CD14-positive monocyte (primary cell): ENCODE data around the gene PLXNC1. TPM values are rescaled to one million over a fixed set of nuclear protein-coding genes. Genes with fewer than 3 reads are reported as not detected.

Source experiments
- DNase-seq, 3 donors: peaks; one replicate each; pipeline ENCODE4 v3.0.0-alpha.2; 2011 to 2022
- H2AFZ ChIP-seq: 2 replicates; pipeline ENCODE4 v1.6.0; 2012; ENCODE audit warnings: mild to moderate bottlenecking, low read depth, low read length, inconsistent platforms; ENCODE audit not compliant: insufficient read depth, poor library complexity, severe bottlenecking
- H3K27ac ChIP-seq, 2 donors: 1 replicate in 1 of 2; 2 replicates in 1 of 2; pipeline ENCODE4 v1.5.1; 2012 to 2013; ENCODE audit warnings: low read length in 2 of 2, control low read depth in 1 of 2, inconsistent platforms in 1 of 2, low read depth in 1 of 2, mild to moderate bottlenecking in 1 of 2
- H3K27me3 ChIP-seq, 2 donors: one replicate each; pipeline versions ENCODE4 v1.6.0 to v1.6.1; 2011 to 2013; ENCODE audit warnings: low read length in 2 of 2; ENCODE audit not compliant: control insufficient read depth in 2 of 2, insufficient read depth in 2 of 2
- H3K36me3 ChIP-seq, 2 donors: replicated peaks in 1 of 2; 1 replicate in 1 of 2; 2 replicates in 1 of 2; pipeline versions ENCODE4 v1.5.1 to v1.6.1; 2012 to 2013; ENCODE audit warnings: low read length in 2 of 2, control low read depth in 1 of 2, inconsistent platforms in 1 of 2, mild to moderate bottlenecking in 1 of 2; ENCODE audit not compliant: insufficient read depth in 2 of 2, control insufficient read depth in 1 of 2
- H3K4me1 ChIP-seq, 2 donors: 1 replicate in 1 of 2; 2 replicates in 1 of 2; pipeline versions ENCODE4 v1.5.1 to v1.6.1; 2012 to 2013; ENCODE audit warnings: low read length in 2 of 2, control low read depth in 1 of 2, inconsistent platforms in 1 of 2, mild to moderate bottlenecking in 1 of 2, moderate library complexity in 1 of 2; ENCODE audit not compliant: insufficient read depth in 2 of 2, control insufficient read depth in 1 of 2
- H3K4me2 ChIP-seq: replicated peaks from 2 replicates; pipeline ENCODE3; 2012; ENCODE audit warnings: low read length, moderate library complexity, mild to moderate bottlenecking; ENCODE audit not compliant: poor library complexity, severe bottlenecking; ENCODE audit errors: extremely low read depth
- H3K4me3 ChIP-seq, 3 experiments: fragments of 200-600 bp in 1 of 3; sonication (generic) in 1 of 3; replicated peaks in 1 of 3; 1 replicate in 2 of 3; 2 replicates in 1 of 3; pipeline ENCODE4 v1.5.1; 2011 to 2013; ENCODE audit warnings: low read length in 3 of 3, mild to moderate bottlenecking in 3 of 3, control low read depth in 2 of 3, low read depth in 2 of 3, inconsistent platforms in 1 of 3, moderate library complexity in 1 of 3
- H3K79me2 ChIP-seq: 2 replicates; pipeline ENCODE4 v1.6.0; 2012; ENCODE audit warnings: mild to moderate bottlenecking, control low read depth, inconsistent platforms, low read length, moderate library complexity; ENCODE audit not compliant: insufficient read depth
- H3K9ac ChIP-seq: 2 replicates; pipeline ENCODE4 v1.6.0; 2017; ENCODE audit warnings: low read length, mild to moderate bottlenecking; ENCODE audit not compliant: insufficient read depth, poor library complexity, severe bottlenecking
- H3K9me3 ChIP-seq, 2 donors: replicated peaks in 1 of 2; 1 replicate in 1 of 2; 2 replicates in 1 of 2; pipeline versions ENCODE4 v1.5.1 to v1.6.1; 2012 to 2013; ENCODE audit warnings: low read length in 2 of 2, control low read depth in 1 of 2; ENCODE audit not compliant: control insufficient read depth in 1 of 2, insufficient read depth in 1 of 2
- H4K20me1 ChIP-seq: 2 replicates; pipeline ENCODE4 v1.6.0; 2012; ENCODE audit warnings: mild to moderate bottlenecking, low read length, control low read depth, moderate library complexity; ENCODE audit not compliant: insufficient read depth
- H3K27ac Mint-ChIP-seq, 7 donors: one replicate each; pipeline ENCODE4 v1.8.0; 2020; ENCODE audit warnings: mild to moderate bottlenecking in 7 of 7, mixed read lengths in 7 of 7, moderate library complexity in 6 of 7, inconsistent platforms in 2 of 7
- H3K27me3 Mint-ChIP-seq, 3 donors: one replicate each; pipeline ENCODE4 v1.8.0; 2021 to 2022; ENCODE audit warnings: low read depth in 3 of 3, mild to moderate bottlenecking in 3 of 3, mixed read lengths in 3 of 3, moderate library complexity in 3 of 3, inconsistent platforms in 1 of 3
- H3K36me3 Mint-ChIP-seq, 2 donors: one replicate each; pipeline ENCODE4 v1.8.0; 2020; ENCODE audit warnings: mixed read lengths in 2 of 2, inconsistent platforms in 1 of 2, mild to moderate bottlenecking in 1 of 2
- H3K4me1 Mint-ChIP-seq: one replicate; pipeline ENCODE4 v1.8.0; 2020; ENCODE audit warnings: mild to moderate bottlenecking, mixed read lengths
- H3K4me3 Mint-ChIP-seq, 2 donors: one replicate each; pipeline ENCODE4 v1.8.0; 2020; ENCODE audit warnings: mild to moderate bottlenecking in 2 of 2, mixed read lengths in 2 of 2, moderate library complexity in 1 of 2
- H3K9me3 Mint-ChIP-seq, 7 donors: one replicate each; pipeline ENCODE4 v1.8.0; 2020 to 2022; ENCODE audit warnings: mixed read lengths in 7 of 7, mild to moderate bottlenecking in 6 of 7, moderate library complexity in 6 of 7, inconsistent platforms in 2 of 7
- CTCF ChIP-seq: fragments of 200-600 bp; IDR thresholded peaks from one replicate; pipeline ENCODE4 v1.8.0; 2022; ENCODE audit warnings: antibody characterized with exemption, mild to moderate bottlenecking
- WGBS: methylation state at CpG from one replicate; pipeline ENCODE4 v1.1.5; 2013; ENCODE audit warnings: missing lambda C conversion rate; ENCODE audit not compliant: insufficient coverage; 5-methylcytosine and 5-hydroxymethylcytosine counted together
- intact Hi-C, 2 donors: fragments of 100-400 bp; cut with micrococcal nuclease; formaldehyde crosslinking; loops; one replicate each; pipeline versions ENCODE4 v1.15.0 to v1.15.1; 2023
- polyA plus RNA-seq, 3 donors: library from polyadenylated mRNA; depleted of rRNA in 1 of 3; unstranded in 2 of 3; stranded (reverse) in 1 of 3; fragments of 300-500 nt in 2 of 3; fragments of >200 nt in 1 of 3; fragmentation: Illumina TruSeq in 2 of 3; gene quantifications; 1 replicate in 2 of 3; 2 replicates in 1 of 3; pipeline ENCODE4 v1.2.3, GENCODE V29; 2012 to 2021

The PLXNC1 gene
- polyA plus RNA-seq, 3 donors = 14.3 to 35.2 (median 15.4) TPM

GRCh38 chr12:94174576-94174975 lies 26.2 kb downstream of the PLXNC1 start:
- H3K36me3 Mint-ChIP-seq = peaks cover 47 to 49% of the 10 kb centered on the region in 2 donors
- peak; percentile 90 to 97 (median 95) for DNase-seq
- H3K9me3 Mint-ChIP-seq = peaks cover 3 to 11% (median 9%) of the 10 kb centered on the region in 7 donors
- peak overlapping the region; percentile 91 to 98 (median 96) for H3K27ac Mint-ChIP-seq
- WGBS = no CpG with 5 or more reads among the region's 1 CpG
- H3K4me2 ChIP-seq = peak overlapping the region; percentile 67
- peaks cover 20% of the 10 kb centered on the region for H3K79me2 ChIP-seq
- H3K4me3 ChIP-seq = peak overlapping the region in 1 of 3 experiments; percentile 57
- H3K4me1 ChIP-seq = peaks cover 62% of the 10 kb centered on the region in 2 donors
- peaks cover 5 to 8% of the 10 kb centered on the region in 2 donors for H3K9me3 ChIP-seq
- no peaks in the 10 kb centered on the region for H3K27me3 Mint-ChIP-seq
- peaks cover 1% of the 10 kb centered on the region for H4K20me1 ChIP-seq
- peak overlapping the region; percentile 95 to 97 for H3K27ac ChIP-seq
- intact Hi-C loops = loop anchor here in 1 of 2 donors (5.0 to 10.0 kb wide), 4 partner anchors 33 to 470 kb away; no protein-coding TSS in a partner anchor
- H3K27me3 ChIP-seq = no peaks in the 10 kb centered on the region
- peaks cover 63% of the 10 kb centered on the region for H3K4me1 Mint-ChIP-seq
- H3K4me3 Mint-ChIP-seq = peak overlapping the region in 1 of 2 donors; percentile 51
- no peak for TF ChIP-seq CTCF
- H3K36me3 ChIP-seq = peaks cover 16 to 36% of the 10 kb centered on the region in 2 donors
- H2AFZ ChIP-seq = no peak overlapping the region
- peak overlapping the region; percentile 61 for H3K9ac ChIP-seq

- peaks cover 6 to 22% of the 10 kb centered on the region in 2 donors for H3K36me3 ChIP-seq
- intact Hi-C loops = loop anchor here in 1 of 2 donors (10.0 kb wide), 1 partner anchor 469 kb away; no protein-coding TSS in a partner anchor
- peaks cover 12% of the 10 kb centered on the region for H4K20me1 ChIP-seq
- DNase-seq = peak; percentile 56 to 81 (median 78)
- TF ChIP-seq CTCF = no peak
- H3K9ac ChIP-seq = no peak overlapping the region
- H3K4me2 ChIP-seq = peak overlapping the region; percentile 67
- Mint-ChIP-seq H3K4me3 (peak overlapping the region; percentile 51 to 69), H3K9me3 (peaks cover 5 to 13% (median 9%) of the 10 kb centered on the region in 7 donors), H3K27me3 (peaks cover 0 to 1% (median 0%) of the 10 kb centered on the region in 3 donors), H3K27ac (peak overlapping the region; percentile 89 to 98 (median 93)), H3K36me3 (peaks cover 44 to 48% of the 10 kb centered on the region in 2 donors), H3K4me1 (peaks cover 72% of the 10 kb centered on the region)
- H2AFZ ChIP-seq = no peak overlapping the region
- H3K4me3 ChIP-seq = peak overlapping the region in 1 of 3 experiments; percentile 15
- H3K9me3 ChIP-seq = peaks cover 5 to 8% of the 10 kb centered on the region in 2 donors
- no peaks in the 10 kb centered on the region for H3K27me3 ChIP-seq
- H3K27ac ChIP-seq = peak overlapping the region; percentile 57 to 97
- 33% methylated on average over 6 of the region's 10 CpGs for WGBS
- H3K4me1 ChIP-seq = peaks cover 75 to 77% of the 10 kb centered on the region in 2 donors
- H3K79me2 ChIP-seq = peaks cover 17% of the 10 kb centered on the region
These were observed 27.6 kb downstream of the PLXNC1 start for GRCh38 chr12:94175763-94176668.
